ENCODE data around the gene PCDHB14.
A peak's percentile ranks its signal among the peaks of the same experiment; 100 is the strongest.
"Not testable (repeated sequence)": the region's sequence is repeated elsewhere in the genome, so short reads cannot be mapped to it uniquely, and the experiment has no call there.

Gene PCDHB14

GRCh38 chr5:141210281-141210680 is 12.9 kb upstream of the PCDHB14 start:
- not testable (repeated sequence) for DNase-seq (ENCODE audit: low read depth)

GRCh38 chr5:141210849-141211248 is 12.3 kb upstream of the PCDHB14 start:
- not testable (repeated sequence) for DNase-seq (ENCODE audit: low read depth)

- peak; percentile 25 for DNase-seq (ENCODE audit: low read depth)
Observed at GRCh38 chr5:141213656-141214339, 9.3 kb upstream of the PCDHB14 start, which contains the start of gene PCDHB13. Gene PCDHB13 (plus strand): TSS chr5:141213919. CDS start chr5:141214124, 205 bp downstream.

- DNase-seq (ENCODE audit: low read depth) = not testable (repeated sequence)
Observed at GRCh38 chr5:141214583-141214982, 8.6 kb upstream of the PCDHB14 start.

- not testable (repeated sequence) for DNase-seq (ENCODE audit: low read depth)
Observed at GRCh38 chr5:141215504-141215903, 7.6 kb upstream of the PCDHB14 start.

GRCh38 chr5:141216035-141216434 is 7.1 kb upstream of the PCDHB14 start:
- DNase-seq (ENCODE audit: low read depth) = not testable (repeated sequence)

GRCh38 chr5:141224844-141225243 is 1.7 kb downstream of the PCDHB14 start:
- not testable (repeated sequence) for DNase-seq (ENCODE audit: low read depth)

GRCh38 chr5:141225421-141225820 is 2.3 kb downstream of the PCDHB14 start:
- not testable (repeated sequence) for DNase-seq (ENCODE audit: low read depth)

GRCh38 chr5:141234109-141234667 is 11.0 kb downstream of the PCDHB14 start:
- DNase-seq (ENCODE audit: low read depth) = no peak

- DNase-seq (ENCODE audit: low read depth) = not testable (repeated sequence)
Observed at GRCh38 chr5:141235922-141236321, 12.8 kb downstream of the PCDHB14 start.

GRCh38 chr5:141236516-141237313 is 13.6 kb downstream of the PCDHB14 start:
- DNase-seq (ENCODE audit: low read depth) = no peak

GRCh38 chr5:141241496-141241895 is 18.4 kb downstream of the PCDHB14 start:
- no peak for DNase-seq (ENCODE audit: low read depth)

GRCh38 chr5:141245250-141245717 is 22.1 kb downstream of the PCDHB14 start, which contains the start of gene PCDHB15:
Gene PCDHB15 (plus strand): TSS chr5:141245395. CDS start chr5:141245579, 184 bp downstream.
- DNase-seq (ENCODE audit: low read depth) = no peak

- DNase-seq (ENCODE audit: low read depth) = not testable (repeated sequence)
Observed at GRCh38 chr5:141246971-141247370, 23.8 kb downstream of the PCDHB14 start.

GRCh38 chr5:141247434-141247833 is 24.3 kb downstream of the PCDHB14 start:
- DNase-seq (ENCODE audit: low read depth) = not testable (repeated sequence)

GRCh38 chr5:141250576-141250975 is 27.4 kb downstream of the PCDHB14 start:
- no peak for DNase-seq (ENCODE audit: low read depth)

- DNase-seq (ENCODE audit: low read depth) = no peak
Observed at GRCh38 chr5:141258464-141258863, 35.3 kb downstream of the PCDHB14 start.

- no peak for DNase-seq (ENCODE audit: low read depth)
Observed at GRCh38 chr5:141258948-141259347, 35.8 kb downstream of the PCDHB14 start.

- peak; percentile 12 for DNase-seq (ENCODE audit: low read depth)
Observed at GRCh38 chr5:141260458-141261237, 37.5 kb downstream of the PCDHB14 start.

GRCh38 chr5:141261238-141261546 is 38.0 kb downstream of the PCDHB14 start:
- no peak for DNase-seq (ENCODE audit: low read depth)

- no peak for DNase-seq (ENCODE audit: low read depth)
Observed at GRCh38 chr5:141269195-141269594, 46.1 kb downstream of the PCDHB14 start.

- DNase-seq (ENCODE audit: low read depth) = no peak
Observed at GRCh38 chr5:141272906-141273305, 49.8 kb downstream of the PCDHB14 start.

All from iris pigment epithelial cell (primary cell).